NCI-H146 (cell line): ENCODE data around the gene LEFTY1.
A peak's percentile ranks its signal among the peaks of the same experiment; 100 is the strongest.

Source experiments
- DNase-seq: peaks from one replicate; lab custom pipeline; 2025; lab: John Stamatoyannopoulos, UW

LEFTY1 gene

DNA sequence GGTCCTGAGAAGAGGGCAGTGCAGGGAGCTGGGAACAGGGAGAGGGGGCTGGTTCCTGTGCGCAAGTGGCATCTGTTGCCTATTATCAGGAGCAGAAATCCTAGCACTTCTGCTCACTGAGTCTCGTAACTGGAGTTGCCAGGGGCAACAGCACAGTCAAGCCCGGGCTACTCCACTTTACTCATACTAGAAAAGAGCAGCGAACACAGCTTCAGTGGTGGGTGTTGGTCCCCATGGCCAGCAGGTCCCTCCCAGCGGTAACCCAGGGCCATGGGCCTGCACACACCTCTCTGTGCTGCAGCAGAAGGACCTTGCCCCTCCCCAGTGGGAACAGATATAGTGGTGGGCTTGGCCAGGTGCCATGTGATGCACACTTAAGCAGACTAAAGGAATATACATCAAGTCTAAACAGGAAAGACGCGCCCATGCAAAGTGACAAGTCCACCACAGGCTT is 26.6 kb upstream of the LEFTY1 start:
- DNase-seq = no peak

DNA sequence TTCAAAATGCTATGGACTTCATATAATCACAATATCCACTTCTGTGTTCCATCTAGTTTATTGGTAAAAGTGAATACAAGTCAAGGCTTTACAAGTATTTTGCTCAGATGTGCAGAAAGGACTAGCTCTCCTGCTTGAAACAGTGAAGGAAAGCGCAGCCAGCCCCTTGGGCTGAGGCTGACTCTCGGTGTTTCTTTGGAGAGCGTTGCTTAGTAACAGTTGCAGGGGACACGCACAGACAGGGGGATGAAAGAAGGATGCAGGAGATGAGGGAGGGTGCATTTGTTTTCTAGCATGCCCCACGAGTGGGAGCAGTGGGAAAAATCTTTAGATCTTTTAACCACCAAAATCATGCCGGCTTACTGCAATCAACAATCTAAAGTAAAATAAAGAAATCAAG is 26.0 kb upstream of the LEFTY1 start:
- no peak for DNase-seq

DNA sequence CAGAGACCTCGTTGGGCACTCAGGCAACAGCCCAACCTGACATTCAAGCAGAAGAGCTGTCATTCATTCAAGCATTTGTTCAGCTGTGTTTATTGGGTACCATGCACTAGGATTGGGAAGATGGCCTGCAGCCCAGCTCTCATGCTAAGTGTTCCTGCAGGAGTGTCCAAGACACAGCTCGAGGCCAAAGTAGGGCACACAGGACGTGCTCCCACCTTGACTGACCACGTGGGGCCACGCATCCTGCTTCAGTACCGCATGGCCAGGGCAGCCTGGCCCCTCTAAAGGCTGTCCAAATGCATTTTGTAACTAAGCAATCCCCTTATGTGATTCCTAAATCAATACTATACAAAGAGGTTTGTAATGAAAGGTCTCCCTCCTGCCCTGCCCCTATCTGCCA is 25.4 kb upstream of the LEFTY1 start:
- DNase-seq = no peak

DNA sequence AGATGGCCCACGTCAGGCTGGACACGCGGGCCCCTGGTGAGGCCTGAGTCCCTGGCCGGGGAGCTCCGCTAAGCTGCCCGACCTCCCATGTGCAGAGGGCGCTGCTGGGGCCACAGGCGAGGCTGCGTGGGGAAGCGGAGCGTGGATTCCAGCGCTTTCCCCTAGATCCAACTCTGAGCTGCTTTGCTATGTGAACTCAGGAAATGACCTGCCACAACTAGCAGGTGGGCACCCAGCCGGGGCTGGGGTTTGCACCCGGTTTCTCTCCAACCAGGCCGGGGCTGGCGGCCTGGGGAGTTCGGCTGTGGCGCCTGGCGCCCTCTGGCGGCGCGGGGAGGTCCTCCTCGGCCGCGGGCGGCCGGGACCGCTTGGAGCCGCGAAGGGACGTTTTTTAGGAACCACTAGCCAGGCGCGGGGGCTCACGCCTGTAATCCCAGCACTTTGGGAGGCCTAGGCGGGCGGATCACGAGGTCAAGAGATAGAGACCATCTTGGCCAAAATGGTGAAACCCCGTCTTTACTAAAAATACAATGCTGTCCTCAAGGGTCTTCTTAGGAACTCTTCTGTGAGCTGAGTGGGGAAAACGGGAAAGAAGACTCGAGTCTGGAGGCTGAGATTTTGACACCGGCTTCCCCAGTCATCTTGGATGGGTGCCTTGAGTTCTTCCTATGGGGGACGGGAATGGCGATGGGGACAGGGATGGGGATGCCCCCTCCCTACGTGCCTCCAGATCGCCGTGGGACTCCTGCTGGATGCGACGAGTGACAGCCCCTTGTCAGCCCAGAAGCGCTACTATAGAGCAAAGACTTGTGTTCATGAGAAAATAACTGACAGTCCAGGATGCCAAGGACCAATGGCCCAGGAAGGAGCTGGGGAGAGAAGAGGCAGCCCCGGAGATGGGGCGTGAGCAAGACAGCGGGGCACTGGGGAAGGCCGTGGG is 22.5 kb upstream of the LEFTY1 start:
- DNase-seq = no peak

DNA sequence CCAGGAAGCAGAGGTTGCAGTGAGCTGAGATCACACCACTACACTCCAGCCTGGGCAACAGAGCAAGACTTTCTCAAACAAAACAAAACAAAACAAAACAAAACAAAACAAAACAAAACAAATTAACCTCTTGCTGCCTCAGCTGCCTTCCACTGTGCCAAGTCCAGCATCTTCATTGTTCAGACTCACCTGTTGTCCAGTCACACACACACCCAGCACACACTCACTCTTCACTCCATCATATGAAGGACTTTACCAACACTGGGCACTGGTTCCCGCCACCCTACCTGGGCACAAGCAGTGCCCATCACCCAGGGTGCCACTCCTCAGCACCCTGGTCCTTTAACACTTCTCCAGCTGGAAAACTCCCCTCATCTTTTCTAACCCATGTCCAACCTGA is 20.5 kb upstream of the LEFTY1 start:
- no peak for DNase-seq

DNA sequence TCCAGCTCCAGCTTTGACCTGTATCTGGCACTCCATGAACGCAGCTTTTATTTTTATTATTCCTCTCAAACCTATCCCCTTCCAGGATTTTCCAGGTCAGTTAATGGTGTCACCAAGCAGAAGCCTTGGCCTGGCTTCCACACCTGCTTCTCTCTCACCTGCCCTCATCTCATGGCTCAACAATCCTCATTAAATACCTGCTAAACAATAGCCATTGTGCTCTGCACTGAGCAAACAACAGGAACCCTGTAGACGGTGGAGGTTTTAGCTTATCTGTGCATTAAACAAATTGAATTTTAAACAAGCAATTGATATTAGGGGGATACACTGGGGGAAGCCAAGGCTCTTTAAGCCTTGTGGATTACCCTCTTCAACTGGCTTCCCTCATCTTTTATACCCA is 19.8 kb upstream of the LEFTY1 start:
- DNase-seq = peak; percentile 94

DNA sequence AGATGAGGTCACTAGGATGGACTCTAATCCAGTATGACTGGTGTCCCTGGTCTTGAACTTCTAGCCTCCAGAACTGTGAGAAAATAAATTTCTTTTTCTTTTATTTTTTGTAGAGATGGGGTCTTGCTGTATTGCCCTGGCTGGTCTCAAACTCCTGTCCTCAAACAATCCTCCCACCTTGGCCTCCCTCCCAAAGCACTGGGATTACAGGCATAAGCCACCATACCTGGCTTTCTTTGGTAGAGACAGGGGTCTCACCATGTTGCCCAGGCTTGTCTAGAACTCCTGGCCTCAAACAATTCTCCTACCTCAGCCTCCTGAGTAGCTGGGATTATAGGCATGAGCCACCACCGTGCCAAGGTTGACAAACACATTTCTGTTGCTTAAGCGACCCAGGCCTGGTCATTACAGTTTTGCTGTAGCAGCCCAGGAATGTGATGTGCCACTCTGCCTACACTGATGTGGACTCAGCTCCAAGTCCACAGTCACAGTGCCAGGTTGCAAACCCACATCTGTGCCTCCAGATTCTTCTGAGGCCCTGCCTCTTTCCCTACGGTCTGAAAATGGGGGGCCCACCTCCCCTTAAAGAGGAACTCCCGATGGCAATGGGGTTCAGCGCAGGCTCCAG is 19.2 kb upstream of the LEFTY1 start:
- no peak for DNase-seq

DNA sequence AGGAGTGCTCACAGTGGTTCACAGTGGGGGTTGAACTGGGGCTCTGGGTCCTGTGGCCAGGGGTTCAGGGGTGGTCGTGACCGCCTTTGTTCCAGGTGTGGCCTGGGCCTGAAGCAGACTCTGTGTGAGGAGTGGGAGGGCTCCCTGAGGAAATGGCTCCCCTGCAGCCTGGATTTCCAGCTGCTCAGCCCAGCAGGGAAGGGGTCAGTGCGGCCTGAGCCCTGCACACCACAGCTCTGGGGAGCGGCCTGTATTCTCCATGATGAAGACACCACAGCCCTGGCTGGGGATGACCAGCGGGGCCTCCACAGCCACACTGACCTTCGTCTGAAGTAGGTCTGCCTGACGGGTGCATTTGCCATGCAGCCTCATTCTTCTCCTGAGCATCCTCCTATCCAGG is 18.4 kb upstream of the LEFTY1 start:
- peak; percentile 14 for DNase-seq

DNA sequence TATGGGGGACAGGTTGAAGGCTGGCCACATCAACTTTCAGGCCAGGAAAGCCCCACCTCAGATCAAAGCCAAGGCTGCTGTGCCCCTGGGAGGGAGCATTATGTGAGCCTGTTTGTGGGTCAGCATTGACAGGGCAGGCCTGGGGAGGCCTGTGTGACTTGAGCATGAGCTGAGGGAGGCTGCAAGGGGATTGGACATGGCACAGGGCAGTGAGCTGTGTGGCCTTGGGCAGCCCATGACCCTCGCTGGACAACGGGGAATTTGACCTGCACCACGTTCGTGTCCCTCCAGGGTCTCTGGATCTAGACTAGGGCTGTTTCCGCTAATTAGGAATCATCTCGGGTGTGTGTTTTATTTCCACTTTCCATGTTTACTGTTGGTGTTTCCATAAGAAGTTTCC is 17.5 kb upstream of the LEFTY1 start:
- DNase-seq = no peak

DNA sequence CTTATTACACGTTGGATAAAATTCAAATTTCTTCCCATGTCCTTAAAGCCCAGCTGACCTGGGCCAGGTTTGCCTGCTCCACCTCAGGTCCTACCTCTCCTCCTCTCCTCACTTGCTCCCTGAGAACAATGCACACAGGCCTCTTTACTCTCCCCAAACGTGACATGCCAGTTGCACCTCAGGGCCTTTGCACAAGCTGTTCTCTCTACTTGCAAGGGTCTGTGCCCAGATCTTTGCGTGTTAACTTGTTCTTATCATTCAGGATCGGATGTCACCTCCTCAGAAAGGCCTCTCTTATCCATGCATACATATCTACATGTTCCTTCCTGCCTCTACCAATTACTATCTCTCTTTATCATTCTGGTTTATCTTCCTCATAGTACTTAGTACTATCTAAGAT is 14.7 kb upstream of the LEFTY1 start:
- DNase-seq = no peak

DNA sequence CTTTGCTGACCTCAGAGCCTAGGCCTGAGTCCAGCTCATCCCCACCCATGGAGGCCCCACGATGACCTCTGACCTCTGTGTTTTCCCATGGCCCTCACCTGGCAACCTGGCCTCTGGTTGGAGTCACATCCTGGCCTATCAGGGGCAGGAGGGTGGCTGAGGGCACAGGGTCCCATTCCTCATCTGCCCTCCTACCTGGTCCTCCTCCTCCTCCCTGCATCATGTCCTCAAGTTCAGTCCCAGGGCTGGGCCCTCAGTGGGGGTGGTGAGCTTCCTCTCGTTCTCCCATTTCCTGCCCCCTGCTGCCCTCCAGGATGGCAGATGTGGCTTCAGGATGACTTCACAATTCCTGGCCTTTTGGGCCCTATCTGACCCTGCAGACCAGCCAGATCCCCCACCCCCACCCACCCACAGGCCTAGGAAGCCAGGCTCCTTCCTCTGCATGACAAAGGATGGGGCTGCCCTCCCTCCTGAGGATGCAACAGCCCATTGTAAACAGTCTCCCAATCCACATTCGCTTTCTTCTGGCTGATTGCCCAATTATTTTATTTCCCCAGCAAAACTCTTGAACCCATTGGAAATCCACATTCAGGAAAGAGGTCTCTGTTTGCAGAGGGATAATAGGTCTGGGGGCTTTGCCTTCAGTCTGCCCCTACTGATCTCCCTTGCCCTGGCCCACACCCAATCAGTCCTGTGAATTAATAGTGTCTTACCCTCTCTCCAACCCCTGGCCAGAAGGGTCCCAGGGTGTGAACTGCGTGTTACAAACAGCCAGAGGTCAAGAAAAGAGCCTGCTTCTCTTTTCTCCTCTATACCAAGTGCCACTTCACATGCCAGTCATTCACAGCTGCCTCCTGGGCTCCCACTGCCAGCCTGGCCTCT is 10.3 kb upstream of the LEFTY1 start:
- DNase-seq = no peak

DNA sequence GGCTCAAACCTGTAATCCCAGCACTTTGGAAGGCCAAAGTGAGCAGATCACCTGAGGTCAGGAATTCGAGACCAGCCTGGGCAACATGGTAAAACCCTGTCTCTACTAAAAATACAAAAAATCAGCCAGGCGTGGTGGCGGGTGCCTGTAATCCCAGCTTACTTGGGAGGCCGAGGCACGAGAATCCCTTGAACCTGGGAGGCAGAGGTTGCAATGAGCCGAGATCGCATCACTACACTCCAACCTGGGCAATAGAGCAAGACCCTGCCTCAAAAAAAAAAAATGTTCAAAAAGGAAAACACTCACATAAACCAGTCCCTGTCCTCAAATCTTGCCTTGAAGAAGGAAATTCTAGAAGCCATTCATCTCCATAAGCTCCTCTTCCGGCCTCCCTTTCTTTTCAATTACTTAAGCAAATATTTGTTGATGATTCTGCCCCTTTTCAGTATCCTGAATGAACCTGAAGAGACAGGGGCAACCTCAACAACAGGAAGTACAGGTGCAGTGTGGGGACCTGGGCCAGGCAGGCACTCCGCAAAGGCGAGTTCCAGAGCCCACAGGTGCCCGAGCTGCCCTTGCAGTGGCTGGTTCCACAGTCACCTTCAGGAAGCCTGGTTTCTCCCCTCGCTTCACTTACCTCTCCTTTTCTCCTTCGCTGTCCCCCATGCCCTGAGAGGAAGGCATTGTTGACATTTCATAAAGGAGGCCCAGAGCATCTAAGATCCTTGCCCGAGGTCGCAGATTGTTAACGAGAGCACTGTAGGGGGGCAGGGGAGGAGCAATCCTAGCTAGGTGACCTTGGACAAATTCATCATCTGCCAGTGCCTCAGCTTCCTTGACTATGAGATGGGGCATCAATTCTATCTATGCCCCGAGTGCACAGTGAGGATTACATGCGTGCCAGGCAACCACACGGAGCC is 8.9 kb upstream of the LEFTY1 start:
- peak; percentile 87 for DNase-seq

DNA sequence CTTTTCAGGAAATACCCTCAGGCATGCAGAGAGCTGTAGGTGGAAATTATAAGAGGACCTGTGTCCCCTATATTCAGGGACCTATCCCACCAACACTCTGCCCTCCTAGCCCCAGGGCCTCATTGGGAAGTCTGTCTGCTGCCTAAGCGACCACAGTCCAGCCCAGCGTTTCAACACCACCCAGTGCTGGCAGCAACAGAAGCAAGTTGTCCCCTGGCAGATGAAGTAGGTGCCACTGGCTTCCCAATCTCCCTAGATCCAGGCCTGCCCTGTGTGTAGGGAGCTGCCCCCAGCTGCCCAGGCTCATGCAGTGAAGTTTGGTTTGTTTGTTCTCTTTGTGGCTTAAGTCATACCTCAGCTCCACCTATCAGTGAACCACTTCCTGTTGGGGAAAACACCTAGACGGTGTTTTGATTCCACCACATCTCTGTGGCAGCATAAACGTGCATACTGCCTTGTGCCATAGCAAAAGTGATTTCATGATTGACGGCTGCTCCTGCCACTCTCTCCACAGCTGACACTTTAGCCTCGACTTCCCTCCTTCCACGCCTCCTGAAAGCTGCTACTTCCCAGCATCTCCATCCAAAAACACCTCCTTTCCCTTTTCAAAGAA is 8.1 kb upstream of the LEFTY1 start:
- DNase-seq = peak; percentile 15

DNA sequence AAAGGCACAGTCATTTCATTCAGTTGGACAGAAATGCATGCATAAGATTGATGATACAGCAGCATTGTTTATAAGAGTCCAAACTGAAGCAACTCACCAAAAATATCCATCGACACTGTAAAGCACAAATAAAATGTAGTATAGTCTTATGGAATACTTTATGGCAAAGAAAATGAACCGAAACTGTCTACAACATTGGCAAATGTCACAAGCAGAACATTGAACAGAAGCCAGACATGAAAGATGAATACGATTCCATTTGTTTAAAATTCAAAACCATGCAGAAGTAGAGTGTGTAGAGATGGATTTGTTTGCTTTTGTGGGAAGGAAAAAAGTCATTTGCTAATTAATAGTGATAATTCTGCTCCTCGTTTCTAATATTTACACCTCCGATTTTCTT is 7.5 kb upstream of the LEFTY1 start:
- DNase-seq = no peak

DNA sequence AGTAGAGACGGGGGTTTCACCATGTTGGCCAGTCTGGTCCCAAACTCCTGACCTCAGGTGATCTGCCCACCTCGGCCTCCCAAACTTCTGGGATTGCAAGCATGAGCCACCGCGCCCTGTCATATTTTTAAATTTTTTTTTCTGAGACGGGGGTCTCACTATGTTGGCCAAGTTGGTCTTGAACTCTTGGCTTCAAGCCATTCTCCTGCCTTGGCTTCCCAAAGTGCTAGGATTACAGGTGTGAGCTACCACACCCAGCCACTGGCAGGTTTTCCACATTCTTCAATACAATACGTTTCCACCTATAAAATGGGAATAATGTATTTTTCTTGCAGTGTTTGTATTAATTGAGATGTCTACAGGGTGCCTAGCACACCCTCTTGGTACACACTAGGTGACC is 3.4 kb upstream of the LEFTY1 start:
- DNase-seq = no peak

DNA sequence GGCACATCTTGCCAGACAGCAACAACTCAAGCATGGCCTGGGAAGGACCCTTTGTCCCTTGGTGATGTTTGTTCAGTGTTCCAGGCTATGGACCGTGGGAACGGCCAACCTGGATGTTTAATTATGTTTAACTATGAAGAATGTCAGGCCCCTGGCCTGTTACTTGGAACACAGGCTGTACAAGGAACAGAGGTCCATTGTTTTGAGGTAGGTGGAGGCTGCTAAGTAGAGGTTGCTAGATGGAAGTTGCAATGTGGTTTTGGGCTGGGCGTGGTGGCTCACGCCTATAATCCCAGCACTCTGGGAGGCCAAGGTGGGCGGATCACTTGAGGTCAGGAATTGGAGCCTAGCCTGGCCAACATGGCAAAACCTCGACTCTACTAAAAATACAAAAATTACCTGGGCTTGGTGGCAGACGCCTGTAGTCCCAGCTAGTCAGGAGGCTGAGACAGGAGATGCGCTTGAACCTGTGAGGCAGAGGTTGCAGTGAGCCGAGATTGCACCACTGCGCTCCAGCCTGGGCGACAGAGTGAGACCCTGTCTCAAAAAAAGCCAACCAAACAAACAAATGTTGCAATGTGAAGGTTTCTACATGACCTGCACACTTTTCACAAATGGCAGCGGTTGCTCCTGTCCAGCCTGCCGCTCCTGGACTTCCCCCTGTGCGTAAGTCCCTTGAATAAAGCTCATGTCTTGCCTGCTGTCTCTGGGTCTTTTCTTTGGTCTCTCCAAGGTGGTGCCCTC is 2.5 kb upstream of the LEFTY1 start:
- DNase-seq = no peak

DNA sequence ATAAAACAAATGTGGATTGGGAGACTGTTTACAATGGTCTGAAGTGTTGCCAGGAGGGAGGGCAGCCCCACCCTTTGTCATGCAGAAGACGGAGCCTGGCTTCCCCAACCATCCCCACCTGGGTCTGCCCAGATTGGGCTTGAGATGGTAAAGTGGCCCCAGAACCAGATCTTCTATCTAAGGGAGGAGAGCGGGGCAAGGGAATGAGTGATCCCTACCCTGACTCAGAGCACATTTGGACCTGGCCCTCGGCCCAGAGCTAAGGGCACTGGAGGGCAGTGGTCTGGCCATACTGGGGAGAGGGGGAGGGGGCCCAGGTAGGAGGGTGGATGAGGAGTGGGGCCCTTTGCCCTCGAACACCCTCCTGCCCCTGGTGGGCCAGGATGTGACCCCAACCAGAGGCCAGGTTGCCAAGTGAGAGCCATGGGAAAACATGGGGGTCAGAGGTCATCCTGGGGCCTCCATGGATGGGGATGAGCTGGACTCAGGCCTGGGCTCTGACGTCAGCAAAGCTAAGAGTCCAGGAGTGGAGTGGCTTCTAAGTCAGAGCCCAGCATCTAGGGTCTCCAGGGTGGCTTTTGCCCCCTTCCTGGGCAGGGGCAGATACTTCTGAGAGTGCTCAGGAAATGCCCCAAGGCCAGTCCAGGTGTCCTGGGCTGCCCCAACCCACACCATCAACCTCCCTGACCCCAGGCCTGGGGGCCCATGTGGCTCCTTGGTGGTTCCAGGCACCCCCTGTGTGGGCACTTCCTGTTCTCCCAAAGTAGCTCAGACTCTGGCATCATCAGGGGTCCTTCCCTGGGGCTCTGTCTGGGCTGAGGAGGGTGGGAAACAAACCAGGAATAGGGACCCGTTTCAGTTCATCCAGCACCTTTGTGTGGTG is 1.6 kb upstream of the LEFTY1 start:
- no peak for DNase-seq

DNA sequence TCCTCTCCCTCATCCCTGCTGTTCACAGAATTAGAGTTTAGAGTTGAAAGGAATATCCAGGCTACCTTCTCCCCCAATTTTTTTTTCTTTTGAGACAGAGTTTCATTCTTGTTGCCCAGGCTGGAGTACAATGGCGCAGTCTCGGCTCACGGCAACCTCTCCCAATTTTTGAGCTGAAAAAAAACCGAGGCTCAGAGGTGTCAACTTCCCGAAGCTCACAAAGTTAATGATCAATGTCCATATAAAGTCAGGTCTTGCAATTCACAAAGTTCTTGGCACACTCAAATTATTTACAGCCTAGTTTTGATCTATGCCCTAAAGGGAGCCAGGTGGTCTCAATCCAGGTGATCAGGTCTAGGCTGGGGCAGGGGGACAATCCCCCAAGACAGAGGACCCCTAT is 797 bp upstream of the LEFTY1 start:
- no peak for DNase-seq

DNA sequence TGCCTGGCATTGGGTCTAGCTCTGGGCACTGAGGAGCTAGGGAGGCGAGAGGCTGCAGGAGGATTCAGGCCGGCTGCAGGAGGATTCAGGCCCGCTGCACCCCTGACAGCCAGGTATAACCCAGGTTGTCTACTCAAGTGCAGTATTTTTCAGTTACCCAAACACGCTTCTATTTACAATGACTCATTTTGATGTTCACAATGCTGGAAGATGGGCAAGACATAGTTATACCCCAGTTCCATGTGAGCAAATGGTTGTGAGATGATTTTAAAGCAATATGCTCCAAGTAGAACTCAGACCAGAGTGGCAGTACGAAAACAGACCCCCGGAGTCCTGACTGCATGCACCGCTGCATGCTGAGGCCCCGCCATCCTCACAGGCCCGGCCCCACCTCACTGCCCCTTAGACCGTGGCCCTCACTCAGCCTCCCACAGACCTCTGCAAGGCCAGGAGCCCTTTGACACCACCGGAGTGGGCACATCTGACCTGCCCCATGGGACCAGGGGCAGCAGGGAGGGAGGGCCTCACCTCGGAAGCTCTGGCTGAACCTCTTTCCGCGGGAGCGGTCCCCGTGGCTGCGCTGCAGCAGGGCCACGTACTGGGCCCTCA is 553 bp downstream of the LEFTY1 start:
- DNase-seq = no peak
